B cell (primary cell): ENCODE results near the gene ATG7. TPM values are rescaled to one million over a fixed set of nuclear protein-coding genes. Genes with fewer than 3 reads are reported as not detected.

Experiments
- ATAC-seq: fragments of 200-7000 bp; cut with Tn5 transposase; one replicate; pipeline ENCODE4 v1.10.0; 2021; ENCODE audit warnings: low read depth, mild to moderate bottlenecking, moderate number of reproducible peaks, moderate library complexity
- CTCF ChIA-PET: fragments of 350-600 bp; sonication (Branson Sonifier 250); formaldehyde crosslinking; loops from one replicate; lab custom pipeline; 2021; ENCODE audit warnings: antibody characterized with exemption, inconsistent platforms; lab: Charles Lee
- POLR2A ChIA-PET: fragments of 350-600 bp; sonication (Branson Sonifier 250); formaldehyde crosslinking; loops from one replicate; lab custom pipeline; 2021; ENCODE audit warnings: antibody characterized with exemption; lab: Charles Lee
- DNase-seq: peaks from one replicate; pipeline ENCODE4 v3.0.0; 2013
- H2AFZ ChIP-seq: 2 replicates; pipeline ENCODE4 v1.6.1; 2012; ENCODE audit warnings: mild to moderate bottlenecking, low read depth, low read length; ENCODE audit not compliant: insufficient read depth, poor library complexity, severe bottlenecking
- H3K27ac ChIP-seq, 2 donors: 1 replicate in 1 of 2; 2 replicates in 1 of 2; pipeline ENCODE4 v1.5.1; 2012 to 2013; ENCODE audit warnings: low read length in 2 of 2, mild to moderate bottlenecking in 2 of 2, moderate library complexity in 1 of 2
- H3K27me3 ChIP-seq, 4 experiments: fragments of 200-600 bp in 1 of 4; sonication (generic) in 1 of 4; replicated peaks in 1 of 4; 1 replicate in 2 of 4; 2 replicates in 2 of 4; pipeline versions ENCODE4 v1.6.1 to v1.7.0; 2013 to 2016; ENCODE audit warnings: low read length in 3 of 4, mild to moderate bottlenecking in 2 of 4, mixed read lengths in 1 of 4, moderate library complexity in 1 of 4; ENCODE audit not compliant: insufficient read depth in 4 of 4, control insufficient read depth in 3 of 4; ENCODE audit errors: control extremely low read depth in 1 of 4
- H3K36me3 ChIP-seq, 2 experiments: replicated peaks in 1 of 2; 1 replicate in 1 of 2; 2 replicates in 1 of 2; pipeline versions ENCODE4 v1.6.1 to v1.7.1; 2013; ENCODE audit warnings: low read length in 1 of 2; ENCODE audit not compliant: insufficient read depth in 2 of 2, control insufficient read depth in 1 of 2; ENCODE audit errors: control extremely low read depth in 1 of 2, extremely low read depth in 1 of 2
- H3K4me1 ChIP-seq, 2 donors: fragments of 200-600 bp in 1 of 2; sonication (generic) in 1 of 2; 1 replicate in 1 of 2; 2 replicates in 1 of 2; pipeline versions ENCODE4 v1.5.1 to v1.6.1; 2013 to 2017; ENCODE audit warnings: low read length in 2 of 2; ENCODE audit not compliant: control insufficient read depth in 2 of 2, insufficient read depth in 2 of 2
- H3K4me2 ChIP-seq: replicated peaks from 2 replicates; pipeline ENCODE3; 2012; ENCODE audit warnings: mild to moderate bottlenecking, low read depth, low read length; ENCODE audit not compliant: poor library complexity, severe bottlenecking
- H3K4me3 ChIP-seq, 5 experiments: fragments of 200-600 bp in 1 of 5; sonication (generic) in 1 of 5; 1 replicate in 3 of 5; 2 replicates in 2 of 5; pipeline versions ENCODE4 v1.5.1 to v1.7.0; 2011 to 2016; ENCODE audit warnings: low read length in 4 of 5, mild to moderate bottlenecking in 4 of 5, low read depth in 2 of 5, control low read depth in 1 of 5, moderate library complexity in 1 of 5; ENCODE audit not compliant: insufficient read depth in 1 of 5; ENCODE audit errors: control extremely low read depth in 1 of 5, extremely low read depth in 1 of 5
- H3K79me2 ChIP-seq: fragments of 200-600 bp; sonication (generic); one replicate; pipeline ENCODE4 v1.6.0; 2016; ENCODE audit warnings: low read length; ENCODE audit not compliant: control insufficient read depth, insufficient read depth
- H3K9ac ChIP-seq: fragments of 200-600 bp; sonication (generic); 2 replicates; pipeline ENCODE4 v1.6.1; 2017; ENCODE audit warnings: mild to moderate bottlenecking, low read length, moderate library complexity
- H3K9me3 ChIP-seq, 3 donors: one replicate each; pipeline versions ENCODE4 v1.6.1 to v1.7.1; 2013; ENCODE audit warnings: low read length in 2 of 3; ENCODE audit not compliant: control insufficient read depth in 2 of 3, insufficient read depth in 1 of 3; ENCODE audit errors: control extremely low read depth in 1 of 3
- H4K20me1 ChIP-seq: 2 replicates; pipeline ENCODE4 v1.6.0; 2012; ENCODE audit warnings: mild to moderate bottlenecking, low read length; ENCODE audit not compliant: insufficient read depth, control insufficient read depth, poor library complexity, severe bottlenecking
- H3K27ac Mint-ChIP-seq: one replicate; pipeline ENCODE4 v1.8.0; 2021; ENCODE audit warnings: mixed read lengths
- H3K27me3 Mint-ChIP-seq: one replicate; pipeline ENCODE4 v1.8.0; 2021; ENCODE audit warnings: mixed read lengths
- H3K4me1 Mint-ChIP-seq: one replicate; pipeline ENCODE4 v1.8.0; 2021; ENCODE audit warnings: mixed read lengths
- H3K4me3 Mint-ChIP-seq: one replicate; pipeline ENCODE4 v1.8.0; 2021; ENCODE audit warnings: mixed read lengths
- H3K9me3 Mint-ChIP-seq: one replicate; pipeline ENCODE4 v1.8.0; 2022; ENCODE audit warnings: mixed read lengths; ENCODE audit not compliant: insufficient read depth
- CTCF ChIP-seq: fragments of 200-600 bp; IDR thresholded peaks from one replicate; pipeline ENCODE4 v1.8.0; 2022; ENCODE audit warnings: antibody characterized with exemption, mild to moderate bottlenecking
- EZH2 ChIP-seq: IDR thresholded peaks from 2 replicates; pipeline ENCODE4 v1.6.1; 2012; ENCODE audit warnings: borderline replicate concordance, low read depth, mild to moderate bottlenecking, moderate library complexity, low read length; ENCODE audit not compliant: insufficient read depth, poor library complexity, severe bottlenecking
- WGBS: methylation state at CpG from one replicate; pipeline ENCODE4 v1.1.5; 2013; ENCODE audit warnings: missing lambda C conversion rate; ENCODE audit not compliant: insufficient coverage; 5-methylcytosine and 5-hydroxymethylcytosine counted together
- intact Hi-C: fragments of 100-400 bp; cut with micrococcal nuclease; formaldehyde crosslinking; loops from one replicate; pipeline ENCODE4 v1.10.0; 2022
- polyA plus RNA-seq: library from polyadenylated mRNA; depleted of rRNA; stranded (reverse); fragments of >200 nt; gene quantifications from 2 replicates; pipeline ENCODE4 v1.2.3, GENCODE V29; 2012
- total RNA-seq, 2 donors: library from RNA; stranded (reverse); fragments of 120-200 nt in 1 of 2; gene quantifications; 1 replicate in 1 of 2; 2 replicates in 1 of 2; pipeline versions ENCODE4 v1.2.3 to v1.2.4, GENCODE V29; 2013 to 2022

ATG7 gene
- total and polyA plus RNA-seq, 2 donors (not counting 1 experiment from before 2014, with no cell fraction given), result 13.9 to 66.4 TPM

- intact Hi-C loops, result no loop called here
- Histone ChIP-seq H3K79me2 (peaks cover 74% of the 10 kb centered on the region), H3K9ac (peak overlapping the region; percentile 2), H3K27ac (peak overlapping the region; percentile 13 to 98), H3K4me2 (peak overlapping the region; percentile 75), H3K4me3 (peak overlapping the region in 1 of 5 experiments; percentile 15), H3K4me1 (peaks cover 48 to 49% of the 10 kb centered on the region in 2 donors), H2AFZ (peak overlapping the region; percentile 62), H3K36me3 (no peaks in the 10 kb centered on the region), H3K27me3 (no peaks in the 10 kb centered on the region), H3K9me3 (no peaks in the 10 kb centered on the region), H4K20me1 (no peaks in the 10 kb centered on the region)
- 0% methylated on average over 2 of the region's 11 CpGs for WGBS
- POLR2A ChIA-PET, result interaction anchor here (2.5 kb wide), 1 partner anchor 19 kb away, joined by 7 read pairs; the partner anchor contains the start of gene ATG7
- Mint-ChIP-seq H3K9me3 (no peaks in the 10 kb centered on the region), H3K4me3 (peak overlapping the region; percentile 62), H3K27me3 (no peaks in the 10 kb centered on the region), H3K4me1 (peaks cover 55% of the 10 kb centered on the region), H3K27ac (peak overlapping the region; percentile 98)
- TF ChIP-seq CTCF (no peak), EZH2 (no peak)
- CTCF ChIA-PET, result interaction anchor here (0.8 to 4.3 kb wide), 5 partner anchors 9 to 44 kb away, joined by 3 to 30 read pairs (median 3); partner anchors contain the start of gene ATG7
- DNase-seq (peak; percentile 43), ATAC-seq (no peak)
These were observed 18.8 kb downstream of the ATG7 start for GRCh38 chr3:11290743-11291680.
